ENCODE data around the gene KLHL8. TPM values are rescaled to one million over a fixed set of nuclear protein-coding genes. Genes with fewer than 3 reads are reported as not detected.
"Not testable (repeated sequence)": the region's sequence is repeated elsewhere in the genome, so short reads cannot be mapped to it uniquely, and the experiment has no call there.

The KLHL8 gene
- total RNA-seq, 1 experiment from 2014 or later = 6.5 TPM

GRCh38 chr4:87228262-87228860 lies 7.9 kb upstream of the KLHL8 start:
- no peak for DNase-seq (ENCODE audit: low read depth)

DNA sequence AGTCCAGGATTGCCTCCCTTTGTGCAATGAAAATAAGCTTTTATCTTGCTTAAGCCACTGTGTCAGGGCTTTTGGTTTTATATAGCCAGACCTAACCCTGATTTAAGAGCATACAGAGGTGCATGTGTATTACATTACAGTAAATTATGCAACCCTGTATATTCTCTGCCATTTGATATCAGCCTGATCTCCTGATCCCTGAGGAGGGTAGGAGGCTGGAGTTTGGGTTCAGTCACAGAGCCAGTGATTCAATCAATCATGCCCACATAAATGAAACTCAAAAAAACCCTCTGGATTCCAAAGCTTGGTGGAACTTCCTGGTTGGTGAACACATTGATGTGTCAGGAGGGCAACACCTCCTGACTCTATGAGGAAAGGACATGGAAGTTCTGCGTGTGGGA lies 7.3 kb upstream of the KLHL8 start:
- DNase-seq (ENCODE audit: low read depth) = no peak

- no peak for DNase-seq (ENCODE audit: low read depth)
Measured at GRCh38 chr4:87225936-87226335, 5.5 kb upstream of the KLHL8 start.

- DNase-seq (ENCODE audit: low read depth) = no peak
Measured at GRCh38 chr4:87224141-87224923, 3.9 kb upstream of the KLHL8 start.

DNA sequence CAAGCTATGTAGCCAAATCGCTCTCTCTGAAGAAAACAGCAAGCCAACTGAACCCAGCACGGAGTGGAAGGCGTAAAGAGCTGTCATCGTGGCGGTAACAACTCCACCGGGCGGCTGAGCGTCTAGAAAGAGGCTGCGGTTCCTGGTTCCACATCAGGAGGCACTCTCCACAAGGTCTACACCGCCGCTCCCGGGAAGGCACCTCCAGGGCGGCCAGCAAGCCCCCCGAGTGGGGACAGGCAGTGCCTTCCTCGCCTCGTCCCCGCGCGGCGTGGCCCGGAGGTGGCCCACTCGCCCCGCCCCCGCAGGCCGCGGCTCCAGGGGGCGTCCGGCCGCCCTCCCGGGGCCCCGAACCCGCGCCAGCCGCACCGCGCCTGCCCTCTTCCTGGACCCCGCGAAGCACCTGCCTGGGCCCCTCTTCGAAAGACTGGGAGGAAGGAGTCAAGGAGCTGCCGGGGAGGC lies 755 bp downstream of the KLHL8 start:
- DNase-seq (ENCODE audit: low read depth) = peak; percentile 25

GRCh38 chr4:87217235-87217763 lies 3.1 kb downstream of the KLHL8 start:
- not testable (repeated sequence) for DNase-seq (ENCODE audit: low read depth)

- no peak for DNase-seq (ENCODE audit: low read depth)
Measured at GRCh38 chr4:87216469-87216868, 3.9 kb downstream of the KLHL8 start.

DNA sequence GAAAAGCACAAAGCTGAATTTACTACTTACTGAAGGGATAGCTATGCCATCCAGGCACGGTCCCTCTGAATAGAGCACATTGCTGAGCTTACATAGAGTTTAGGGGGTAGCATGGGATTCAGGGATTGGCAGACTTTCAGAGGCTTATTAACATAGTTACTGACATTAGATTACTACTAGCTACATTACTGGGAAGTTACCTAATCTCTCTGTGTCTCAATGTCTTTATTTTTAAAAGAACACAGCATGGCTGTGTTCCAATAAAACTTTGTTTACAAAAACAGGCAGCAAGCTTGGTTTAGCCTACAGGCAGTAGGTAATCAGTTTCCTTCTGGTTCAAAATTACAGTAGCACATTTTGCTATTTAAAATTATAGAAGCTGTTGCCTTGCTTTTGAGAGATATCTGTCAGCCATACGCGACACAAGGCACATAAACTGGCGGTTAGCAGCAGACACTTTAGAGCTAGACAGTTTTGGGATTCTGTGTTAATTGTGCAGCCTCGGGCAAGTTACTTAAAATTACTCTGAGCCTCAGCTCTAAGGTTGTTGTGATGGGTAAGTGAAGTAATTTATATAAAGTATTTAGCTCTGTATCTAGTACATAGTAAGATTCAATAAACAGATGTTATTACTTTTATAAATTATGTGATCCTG lies 6.9 kb downstream of the KLHL8 start:
- DNase-seq (ENCODE audit: low read depth) = peak; percentile 31

DNA sequence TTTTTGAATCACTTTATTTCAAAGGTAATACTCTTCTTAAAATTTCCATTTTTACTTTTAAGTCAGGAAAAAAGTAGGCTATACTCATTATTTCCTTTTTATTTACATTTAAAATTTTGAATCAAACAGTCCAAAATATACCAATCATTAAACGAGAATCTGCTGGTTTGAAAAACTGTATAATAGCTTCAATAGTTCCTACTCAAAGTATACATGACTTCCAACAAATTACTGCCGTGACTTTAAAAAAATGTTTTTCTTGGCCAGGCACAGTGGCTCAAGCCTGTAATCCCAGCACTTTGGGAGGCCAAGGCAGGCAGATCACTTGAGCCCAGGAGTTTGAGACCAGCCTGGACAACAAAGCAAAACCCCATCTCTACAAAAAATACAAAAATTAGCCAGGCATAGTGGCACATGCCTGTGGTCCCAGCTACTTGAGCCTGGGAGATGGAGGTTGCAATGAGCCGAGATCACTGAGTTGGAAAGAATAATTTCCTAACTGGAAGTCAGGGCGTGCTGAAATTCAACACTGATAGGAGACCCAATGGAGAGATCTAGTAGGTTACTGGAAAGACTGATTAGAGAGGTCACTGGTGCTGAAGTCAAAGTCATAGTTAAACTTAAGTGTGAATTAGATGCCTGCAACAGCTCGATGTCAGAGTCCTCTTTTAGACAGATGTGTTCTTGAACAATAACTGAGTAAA lies 9.0 kb downstream of the KLHL8 start:
- DNase-seq (ENCODE audit: low read depth) = no peak

GRCh38 chr4:87209696-87210095 lies 10.7 kb downstream of the KLHL8 start:
- DNase-seq (ENCODE audit: low read depth) = no peak

GRCh38 chr4:87209182-87209581 lies 11.2 kb downstream of the KLHL8 start:
- DNase-seq (ENCODE audit: low read depth) = no peak

GRCh38 chr4:87204559-87204958 lies 15.9 kb downstream of the KLHL8 start:
- DNase-seq (ENCODE audit: low read depth) = no peak

- no peak for DNase-seq (ENCODE audit: low read depth)
Measured at GRCh38 chr4:87196927-87197326, 23.5 kb downstream of the KLHL8 start.

DNA sequence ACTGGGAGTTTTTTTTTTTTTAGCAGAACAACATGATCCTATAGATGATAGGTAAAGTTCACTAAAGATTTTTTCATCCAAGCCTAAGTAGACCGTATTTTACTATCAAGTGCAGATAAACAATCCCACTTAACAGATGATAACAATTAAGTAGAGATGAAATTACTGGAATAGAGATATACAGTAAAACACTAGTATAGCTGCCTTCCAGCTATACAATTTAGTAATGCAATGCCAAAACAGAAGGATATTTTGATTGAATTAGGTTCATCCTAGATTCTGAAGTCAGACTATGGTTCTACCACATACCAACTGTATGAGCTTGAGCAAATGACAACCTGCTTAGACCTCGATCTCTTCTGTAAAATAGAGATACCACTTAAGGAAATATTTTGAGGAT lies 24.3 kb downstream of the KLHL8 start:
- no peak for DNase-seq (ENCODE audit: low read depth)

DNA sequence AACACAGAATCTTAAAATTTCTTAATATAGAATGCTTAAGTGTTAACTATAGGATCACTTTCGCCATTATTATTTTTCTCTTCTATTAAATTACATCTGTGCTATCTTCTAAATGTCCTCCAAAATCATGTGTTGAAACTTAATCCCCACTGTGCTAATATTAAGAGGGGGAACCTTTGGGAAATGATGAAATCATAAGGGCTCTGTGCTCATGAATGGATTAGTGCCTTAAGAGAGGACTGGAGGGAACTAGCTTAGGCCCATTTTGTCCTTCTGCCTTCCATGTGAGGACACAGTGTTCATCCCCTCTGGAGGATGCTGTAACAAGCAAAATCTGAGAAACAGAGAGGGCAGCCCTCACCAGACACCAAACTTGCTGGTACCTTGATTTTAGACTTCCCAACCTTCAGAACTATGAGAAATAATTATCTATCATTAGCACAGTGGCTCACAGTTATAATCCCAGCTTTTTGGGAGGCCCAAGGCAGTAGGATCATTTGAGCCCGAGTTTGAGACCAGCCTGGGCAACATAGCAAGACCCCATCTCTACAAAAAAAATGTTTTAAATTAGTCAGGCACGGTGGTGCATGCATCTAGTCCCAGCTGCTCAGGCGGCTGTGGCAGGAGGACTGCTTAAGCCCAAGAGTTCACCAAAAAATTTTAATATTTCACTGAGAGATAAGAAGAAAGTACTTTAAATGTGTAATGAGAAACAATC lies 26.3 kb downstream of the KLHL8 start:
- no peak for DNase-seq (ENCODE audit: low read depth)

DNA sequence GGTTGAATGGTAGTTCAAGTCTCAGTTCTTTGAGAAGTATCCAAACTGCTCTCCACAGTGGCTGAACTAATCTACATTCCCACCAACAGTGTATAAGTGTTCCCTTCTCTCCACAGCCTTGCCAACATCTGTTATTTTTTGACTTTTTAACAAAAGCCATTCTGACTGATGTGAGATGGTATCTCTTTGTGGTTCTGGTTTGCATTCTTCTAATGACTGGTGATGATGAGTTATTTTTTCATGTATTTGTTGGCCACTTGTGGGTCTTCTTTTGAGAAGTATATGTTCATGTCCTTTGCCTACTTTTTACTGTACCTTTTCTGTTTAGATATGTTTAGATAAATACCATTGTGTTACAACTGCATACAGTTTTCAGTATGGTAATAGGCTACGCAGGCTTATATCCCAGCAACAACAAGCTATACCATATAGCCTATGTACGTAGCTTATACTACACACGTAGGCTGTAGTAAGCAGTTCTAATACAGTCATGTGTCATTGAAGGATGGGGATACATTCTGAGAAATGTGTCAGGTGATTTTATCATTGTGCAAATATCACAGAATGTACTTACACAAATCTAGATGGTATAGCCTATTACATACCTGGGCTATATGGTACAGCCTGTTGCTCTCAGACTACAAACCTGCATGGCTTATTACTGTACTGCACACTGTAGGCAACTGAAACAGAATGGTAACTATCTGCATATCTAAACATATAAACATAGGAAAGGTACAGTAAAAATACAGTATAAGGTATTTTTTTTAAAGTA lies 28.1 kb downstream of the KLHL8 start:
- peak; percentile 54 for DNase-seq (ENCODE audit: low read depth)

DNA sequence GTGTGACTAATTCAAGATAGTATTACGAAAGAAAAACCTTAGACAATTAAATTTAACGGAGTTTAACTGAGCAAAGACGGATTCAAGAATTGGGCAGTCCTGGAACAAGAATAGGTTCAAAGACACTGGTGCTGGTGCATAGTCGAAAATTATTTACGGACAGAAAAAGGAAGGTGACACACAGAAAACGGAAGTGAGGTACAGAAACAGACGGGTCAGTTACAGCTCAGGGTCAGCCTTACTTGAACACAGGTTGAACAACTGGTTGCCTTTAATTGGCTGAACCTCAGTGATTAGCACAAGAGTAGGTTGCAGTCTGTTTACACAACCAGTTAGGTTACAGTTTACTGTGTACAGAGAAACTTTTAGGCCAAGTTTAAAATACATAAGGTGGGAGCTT lies 31.5 kb downstream of the KLHL8 start:
- DNase-seq (ENCODE audit: low read depth) = no peak

- no peak for DNase-seq (ENCODE audit: low read depth)
Measured at GRCh38 chr4:87188048-87188447, 32.4 kb downstream of the KLHL8 start.

GRCh38 chr4:87185146-87185870 lies 35.1 kb downstream of the KLHL8 start:
- DNase-seq (ENCODE audit: low read depth) = no peak

- DNase-seq (ENCODE audit: low read depth) = no peak
Measured at GRCh38 chr4:87180767-87181166, 39.7 kb downstream of the KLHL8 start.

All from M059J (cell line).